HG02973 (cell line): ENCODE data around the gene ZNF783.
"Not testable (repeated sequence)": the region's sequence is repeated elsewhere in the genome, so short reads cannot be mapped to it uniquely, and the experiment has no call there.

Source experiments
- ATAC-seq: cut with Tn5 transposase; IDR thresholded peaks from one replicate; pipeline ENCODE4 v1.9.1; 2021; ENCODE audit warnings: moderate library complexity; ENCODE audit not compliant: unreplicated experiment

Gene ZNF783

DNA sequence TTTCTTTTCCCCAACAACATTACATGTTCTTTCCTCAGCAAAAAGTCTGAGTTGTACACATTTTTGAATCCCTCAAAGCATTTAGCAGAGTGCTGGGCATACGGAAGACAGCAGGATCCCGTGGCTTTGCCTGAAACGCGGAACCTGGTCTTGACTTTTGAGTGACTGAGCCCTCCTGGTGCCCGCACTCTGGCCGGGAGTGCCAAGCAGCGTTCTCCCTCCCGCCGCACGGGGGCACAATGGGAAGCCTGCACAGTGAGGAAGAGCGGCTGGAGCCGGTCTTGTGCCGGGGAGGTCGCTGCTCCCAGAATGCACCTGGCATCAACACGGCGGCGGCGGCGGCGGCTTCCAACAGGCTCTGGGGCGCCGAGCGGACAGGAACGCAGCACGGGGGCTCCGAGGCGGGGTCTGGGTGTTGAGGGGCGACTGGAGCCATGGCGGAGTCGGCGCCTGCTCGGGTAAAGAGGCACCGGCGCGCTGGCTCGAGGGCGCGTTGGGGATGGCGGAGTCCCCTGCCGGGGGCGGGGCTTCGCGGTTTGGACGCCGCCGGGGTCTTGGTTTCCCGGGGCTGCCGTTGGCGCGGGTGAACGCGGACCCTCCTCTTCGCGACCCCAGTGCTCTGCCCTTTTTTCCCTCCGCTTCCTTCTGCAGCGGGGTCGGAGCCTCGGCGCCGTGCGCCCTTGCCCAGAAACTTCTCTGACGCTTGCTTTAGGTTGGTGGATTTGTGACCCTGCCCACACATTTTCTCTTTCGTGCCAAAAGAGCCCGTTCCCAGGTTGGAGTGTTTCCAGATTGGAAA, 22.5 kb upstream of the ZNF783 start, which contains the start of gene ZNF212:
Gene ZNF212 (plus strand): TSS at position 307 of the 799 bp plus-strand sequence. CDS start 128 bp downstream, at position 435.
- ATAC-seq = peak; percentile 98

DNA sequence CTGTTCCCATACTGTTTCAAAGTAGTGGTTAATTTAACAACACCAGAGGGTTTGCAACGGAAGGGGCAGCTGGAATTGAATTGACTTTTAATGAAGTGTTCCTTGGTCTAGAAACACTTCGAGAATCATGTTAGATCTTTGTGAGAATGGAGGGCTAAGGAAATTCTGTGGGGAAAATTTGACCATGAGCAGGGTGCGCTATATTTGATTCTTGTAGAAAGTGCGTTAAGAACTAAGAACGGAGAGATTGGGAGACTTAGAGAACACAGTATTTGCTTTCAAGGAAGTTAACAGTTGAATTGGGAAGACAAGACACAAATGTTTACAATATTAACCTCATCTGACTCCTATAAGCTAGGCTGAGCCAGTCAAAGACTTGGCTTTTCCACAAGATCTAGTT, 21.4 kb upstream of the ZNF783 start:
- ATAC-seq = no peak

DNA sequence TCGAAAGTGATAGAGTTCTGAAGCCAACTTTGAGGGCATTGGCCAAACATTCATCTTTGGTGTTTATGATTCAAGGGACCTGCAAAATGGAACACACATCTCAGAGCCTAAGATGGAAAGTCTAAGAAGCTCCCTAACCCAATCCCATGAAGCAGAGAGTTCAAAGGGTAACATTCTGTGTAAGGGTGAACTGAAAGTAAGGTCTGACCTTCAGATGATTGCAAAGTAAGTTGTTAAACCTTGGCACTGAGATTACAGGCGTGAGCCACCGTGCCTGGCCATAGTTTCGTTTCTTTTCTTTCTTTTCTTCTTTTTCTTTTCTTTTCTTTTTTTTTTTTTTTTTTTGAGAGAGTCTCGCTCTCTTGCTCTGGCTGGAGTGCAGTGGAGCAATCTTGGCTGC, 20.3 kb upstream of the ZNF783 start:
- no peak for ATAC-seq

DNA sequence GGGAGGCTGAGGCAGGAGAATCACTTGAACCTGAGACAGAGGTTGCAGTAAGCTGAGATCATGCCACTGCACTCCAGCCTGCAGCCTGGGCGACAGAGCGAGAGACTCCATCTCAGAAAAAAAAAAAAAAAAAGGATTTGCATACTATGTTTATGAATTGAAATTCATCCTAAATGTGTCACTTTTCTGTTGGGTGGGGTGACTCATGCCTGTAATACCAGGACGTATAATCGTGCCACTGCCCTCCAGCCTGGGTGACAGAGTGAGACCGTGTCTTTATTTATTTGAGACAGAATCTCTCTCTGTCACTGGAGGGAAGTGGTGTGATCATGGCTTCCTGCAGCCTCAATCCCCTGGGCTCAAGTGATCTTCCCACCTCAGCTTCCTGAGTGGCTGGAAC, 16.8 kb upstream of the ZNF783 start:
- ATAC-seq = no peak

DNA sequence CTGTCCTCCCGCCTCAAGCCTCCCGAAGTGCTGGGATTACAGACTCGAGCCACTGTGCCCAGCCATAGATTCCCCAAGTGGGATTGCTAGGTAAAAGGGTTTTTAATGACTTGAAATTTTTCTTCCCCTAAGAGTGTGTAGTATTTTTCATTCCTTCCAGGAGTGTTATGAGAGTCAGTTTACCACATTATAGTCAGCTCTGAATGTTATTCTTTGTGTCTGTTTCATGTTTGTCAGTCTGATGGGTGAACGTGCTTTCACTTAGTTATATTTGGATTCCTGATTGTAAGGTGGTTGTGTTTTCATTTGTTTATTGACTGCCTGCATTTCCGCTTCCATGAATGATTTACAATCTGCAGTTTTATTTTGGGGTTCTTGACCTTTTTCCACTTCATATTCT, 16.3 kb upstream of the ZNF783 start:
- no peak for ATAC-seq

DNA sequence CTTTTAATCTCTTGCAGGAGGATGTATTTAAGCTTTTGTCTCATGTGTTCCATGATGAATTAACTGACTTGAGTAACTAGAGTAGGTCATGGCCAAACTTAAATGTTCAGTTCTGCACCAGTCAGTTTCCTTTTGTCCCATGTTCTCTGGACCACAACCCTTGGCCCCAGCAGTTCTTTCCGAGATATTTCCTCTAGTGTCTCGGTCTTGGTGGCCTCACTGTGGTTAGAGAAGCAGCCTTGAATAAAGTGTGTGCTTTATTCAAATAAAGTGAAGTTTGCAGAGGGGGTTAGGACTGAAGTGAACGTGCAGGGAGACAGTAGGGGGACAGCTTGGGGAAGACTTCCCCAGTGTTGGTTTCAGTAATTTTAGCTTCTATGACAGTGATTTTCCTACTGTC, 13.2 kb upstream of the ZNF783 start:
- no peak for ATAC-seq

DNA sequence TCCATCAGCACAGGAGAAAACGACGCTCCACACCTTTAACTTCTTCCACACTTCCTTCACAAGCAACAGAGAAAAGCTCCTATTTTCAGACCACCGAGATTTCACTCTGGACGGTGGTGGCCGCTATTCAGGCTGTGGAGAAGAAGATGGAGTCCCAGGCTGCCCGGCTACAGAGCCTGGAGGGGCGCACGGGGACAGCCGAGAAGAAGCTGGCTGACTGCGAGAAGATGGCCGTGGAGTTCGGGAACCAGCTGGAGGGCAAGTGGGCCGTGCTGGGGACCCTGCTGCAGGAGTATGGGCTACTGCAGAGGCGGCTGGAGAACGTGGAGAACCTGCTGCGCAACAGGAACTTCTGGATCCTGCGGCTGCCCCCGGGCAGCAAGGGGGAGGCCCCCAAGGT, 11.8 kb upstream of the ZNF783 start:
- not testable (repeated sequence) for ATAC-seq

DNA sequence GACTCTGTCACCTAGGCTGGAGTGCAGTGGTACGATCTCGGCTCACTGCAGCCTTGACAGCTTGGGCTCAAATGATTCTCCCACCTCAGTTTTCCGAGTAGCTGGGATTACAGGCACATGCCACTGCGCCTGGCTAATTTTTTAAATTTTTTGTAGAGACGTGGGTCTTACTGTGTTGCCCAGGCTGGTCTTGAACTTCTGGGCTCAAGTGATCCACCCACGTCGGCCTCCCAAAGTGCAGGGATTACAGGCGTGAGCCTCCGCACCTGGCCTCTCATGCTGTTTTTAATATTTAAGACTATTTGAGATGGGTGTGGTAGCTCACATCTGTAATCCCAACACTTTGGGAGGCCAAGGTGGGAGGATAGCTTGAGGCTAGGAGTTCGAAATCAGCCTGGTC, 10.5 kb upstream of the ZNF783 start:
- ATAC-seq = not testable (repeated sequence)

DNA sequence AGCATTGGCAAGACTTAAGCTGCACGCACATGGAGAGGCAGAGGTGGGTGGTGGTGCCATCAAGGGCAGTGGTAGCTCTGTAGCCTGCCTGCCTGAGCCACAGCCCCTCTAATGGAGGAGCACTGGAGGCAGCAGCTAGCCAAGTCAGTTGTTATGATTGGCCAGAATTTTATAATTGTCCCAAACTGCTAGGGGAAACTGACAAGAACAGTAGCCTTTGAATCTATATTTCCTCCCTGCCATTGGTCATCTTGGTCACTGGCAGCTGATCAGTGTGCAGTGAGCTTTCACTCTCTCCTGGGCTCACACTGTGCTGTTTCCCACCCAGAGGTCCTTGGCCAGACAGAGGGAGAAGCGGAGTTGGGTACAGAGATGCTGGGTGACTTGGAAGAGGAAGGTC, 9.6 kb upstream of the ZNF783 start:
- no peak for ATAC-seq

DNA sequence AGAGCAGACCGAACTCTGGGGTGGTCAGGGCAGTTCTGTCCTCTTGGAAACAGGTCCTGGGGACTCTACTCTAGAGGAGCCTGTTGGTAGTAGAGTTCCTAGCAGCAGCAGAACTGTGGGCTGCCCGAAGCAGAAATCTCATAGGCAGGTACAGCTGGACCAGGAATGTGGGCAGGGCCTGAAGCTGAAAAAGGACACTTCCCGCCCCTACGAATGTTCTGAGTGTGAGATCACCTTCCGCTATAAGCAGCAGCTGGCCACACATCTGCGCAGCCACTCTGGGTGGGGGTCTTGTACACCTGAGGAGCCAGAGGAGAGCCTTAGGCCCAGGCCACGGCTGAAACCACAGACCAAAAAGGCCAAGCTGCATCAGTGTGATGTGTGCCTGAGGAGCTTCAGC, 8.3 kb upstream of the ZNF783 start:
- no peak for ATAC-seq

DNA sequence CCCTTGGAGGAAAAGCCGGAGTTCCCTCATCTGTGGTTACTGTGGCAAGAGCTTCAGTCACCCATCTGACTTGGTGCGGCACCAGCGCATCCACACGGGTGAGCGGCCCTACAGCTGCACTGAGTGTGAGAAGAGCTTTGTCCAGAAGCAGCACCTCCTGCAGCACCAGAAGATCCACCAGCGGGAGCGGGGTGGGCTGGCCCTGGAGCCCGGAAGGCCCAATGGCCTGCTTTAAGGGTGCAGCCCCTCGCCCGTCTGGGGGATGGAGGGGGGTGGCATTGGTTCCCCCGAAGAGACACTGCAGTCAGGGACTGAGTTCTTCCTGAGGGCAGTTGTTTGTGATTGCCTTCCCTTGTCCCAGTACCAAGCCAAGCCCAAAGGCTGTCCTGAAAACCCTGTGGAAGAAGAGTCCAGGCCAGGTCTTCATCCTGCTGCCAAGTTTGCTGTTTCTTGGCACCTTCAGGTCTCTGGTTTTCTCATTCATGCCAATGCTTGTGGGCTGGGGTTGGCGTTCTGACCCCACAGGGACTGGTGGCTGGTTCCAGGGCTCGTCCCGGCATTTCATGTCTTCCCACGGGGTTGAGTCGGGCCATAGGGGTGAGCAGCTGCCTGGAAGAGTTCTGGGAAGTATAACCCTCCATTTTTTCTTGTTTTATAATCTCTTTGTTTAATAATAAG, 7.7 kb upstream of the ZNF783 start:
- ATAC-seq = no peak

DNA sequence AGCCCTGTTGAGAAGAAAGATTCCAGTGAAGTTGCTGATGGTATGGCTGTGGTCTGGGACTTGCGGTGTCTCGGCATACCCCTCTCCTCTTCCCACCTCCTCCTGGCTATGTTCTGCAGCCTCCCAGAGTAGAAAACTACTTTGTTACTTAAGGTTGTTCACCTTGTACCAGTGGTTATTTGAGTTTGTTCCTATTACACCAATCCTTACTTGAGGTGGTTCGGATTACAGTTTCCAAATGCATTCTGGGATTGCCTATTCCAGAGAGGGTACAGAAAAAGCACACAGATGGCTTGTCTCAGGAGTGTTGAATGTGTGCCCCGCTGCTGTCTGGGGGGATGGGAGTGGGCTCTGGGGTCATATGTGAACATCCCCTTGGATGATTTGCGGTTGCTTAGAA, 6.8 kb upstream of the ZNF783 start:
- no peak for ATAC-seq

DNA sequence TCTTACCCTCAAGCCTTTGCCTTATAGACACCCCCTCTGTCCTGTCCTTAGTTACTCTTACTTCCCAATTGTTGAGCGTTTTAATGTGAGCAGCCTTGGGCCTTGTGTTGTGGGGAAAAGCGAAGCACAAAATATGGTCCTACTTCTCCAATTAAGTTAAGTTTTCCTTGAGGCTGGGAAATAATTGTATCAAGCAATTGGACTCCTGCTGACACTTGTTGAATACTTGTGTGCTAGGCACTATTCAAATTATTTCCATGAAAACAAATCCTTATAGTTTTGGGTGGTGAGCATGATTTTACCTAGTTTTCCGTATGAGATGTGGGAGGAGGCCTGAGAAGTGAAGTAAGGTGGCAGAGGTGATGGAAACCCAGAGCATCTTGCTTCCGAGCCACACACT, 5.4 kb upstream of the ZNF783 start:
- ATAC-seq = no peak

DNA sequence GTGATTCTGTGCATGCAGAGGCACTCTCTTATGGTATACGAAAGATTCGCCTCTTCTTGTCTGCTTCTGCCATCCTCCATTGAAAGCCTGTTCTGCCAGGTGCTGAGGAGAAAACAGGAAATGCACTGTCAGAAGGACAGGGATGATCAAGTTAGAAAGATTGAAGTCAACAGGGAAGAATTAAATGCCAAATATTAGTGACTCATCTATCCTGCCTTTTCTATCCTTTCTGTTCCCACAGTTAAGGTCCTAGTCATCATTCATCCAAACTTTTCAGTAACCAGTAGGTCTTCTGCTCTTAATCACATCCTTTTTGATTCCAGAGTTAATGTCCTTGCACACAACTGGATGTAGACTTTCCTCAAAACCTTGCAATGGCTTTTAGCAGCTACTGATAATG, 4.8 kb upstream of the ZNF783 start:
- ATAC-seq = no peak

DNA sequence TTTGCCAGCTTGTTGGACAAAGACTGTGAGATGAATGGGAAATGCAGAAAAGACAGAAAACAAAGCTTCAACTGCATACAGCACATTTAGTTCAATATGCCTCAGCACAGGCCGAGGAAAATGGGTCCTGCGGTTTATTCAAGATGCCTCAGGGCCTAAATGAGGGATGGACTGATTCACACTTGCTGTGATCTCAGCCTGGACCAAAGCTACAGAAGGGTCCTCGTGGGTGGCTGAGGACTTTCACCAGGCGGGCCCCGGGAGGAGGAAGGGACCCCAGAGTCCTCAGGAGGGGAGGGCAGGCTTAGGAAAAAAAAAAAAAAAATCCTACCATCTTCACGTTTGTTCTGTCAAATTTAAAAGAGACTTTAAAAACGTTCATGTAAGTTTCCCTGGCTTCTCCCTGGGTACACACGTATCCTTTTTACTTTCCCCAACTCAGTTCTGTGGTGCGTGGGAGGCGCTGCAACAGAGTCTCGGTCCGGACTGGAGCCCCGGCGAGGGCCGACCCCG, 624 bp upstream of the ZNF783 start:
- no peak for ATAC-seq

DNA sequence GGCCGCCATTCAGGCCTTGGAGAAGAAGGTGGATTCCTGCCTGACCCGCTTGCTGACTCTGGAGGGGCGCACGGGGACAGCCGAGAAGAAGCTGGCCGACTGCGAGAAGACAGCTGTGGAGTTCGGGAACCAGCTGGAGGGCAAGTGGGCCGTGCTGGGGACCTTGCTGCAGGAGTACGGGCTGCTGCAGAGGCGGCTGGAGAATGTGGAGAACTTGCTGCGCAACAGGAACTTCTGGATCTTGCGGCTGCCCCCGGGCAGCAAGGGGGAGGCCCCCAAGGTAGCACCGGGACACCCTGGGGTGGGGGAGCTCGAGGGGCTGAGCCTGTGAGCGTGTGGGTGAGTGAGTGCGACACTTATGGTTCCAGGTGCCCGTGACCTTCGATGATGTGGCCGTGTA, 4.5 kb downstream of the ZNF783 start:
- no peak for ATAC-seq

DNA sequence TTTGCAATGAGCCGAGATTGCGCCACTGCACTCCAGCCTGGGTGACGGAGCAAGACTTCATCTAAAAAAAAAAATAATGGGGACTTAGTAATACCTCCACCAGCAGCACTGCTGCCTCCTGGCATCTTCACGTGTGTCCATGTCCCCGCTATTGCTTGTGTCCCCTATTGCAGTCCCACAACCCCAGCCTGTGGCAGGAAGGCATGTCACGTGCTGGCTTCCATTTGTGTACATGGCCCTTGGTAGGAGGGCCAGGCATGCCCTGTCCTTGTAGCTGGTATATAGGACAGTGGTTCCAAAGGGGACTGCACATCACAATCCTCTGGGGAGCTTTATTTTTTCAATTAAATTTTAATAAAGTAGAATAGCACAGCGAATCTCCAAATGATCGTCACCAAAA, 5.7 kb downstream of the ZNF783 start:
- no peak for ATAC-seq

DNA sequence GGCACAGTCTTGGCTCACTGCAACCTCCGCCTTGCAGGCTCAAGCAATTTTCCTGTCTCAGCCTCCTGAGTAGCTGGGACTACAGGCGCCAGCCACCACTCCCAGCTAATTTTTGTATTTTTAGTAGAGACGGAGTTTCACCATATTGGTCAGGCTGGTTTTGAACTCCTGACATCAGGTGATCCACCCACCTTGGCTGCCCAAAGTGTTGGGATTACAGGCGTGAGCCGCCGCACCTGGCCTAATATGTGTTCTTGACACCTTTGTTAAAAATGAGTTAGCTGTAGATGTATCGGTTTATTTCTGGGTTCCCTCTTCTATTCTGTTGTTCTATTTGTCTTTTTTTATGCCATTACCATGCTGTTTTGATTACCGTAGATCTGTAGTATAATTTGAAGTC, 12.4 kb downstream of the ZNF783 start:
- ATAC-seq = not testable (repeated sequence)

DNA sequence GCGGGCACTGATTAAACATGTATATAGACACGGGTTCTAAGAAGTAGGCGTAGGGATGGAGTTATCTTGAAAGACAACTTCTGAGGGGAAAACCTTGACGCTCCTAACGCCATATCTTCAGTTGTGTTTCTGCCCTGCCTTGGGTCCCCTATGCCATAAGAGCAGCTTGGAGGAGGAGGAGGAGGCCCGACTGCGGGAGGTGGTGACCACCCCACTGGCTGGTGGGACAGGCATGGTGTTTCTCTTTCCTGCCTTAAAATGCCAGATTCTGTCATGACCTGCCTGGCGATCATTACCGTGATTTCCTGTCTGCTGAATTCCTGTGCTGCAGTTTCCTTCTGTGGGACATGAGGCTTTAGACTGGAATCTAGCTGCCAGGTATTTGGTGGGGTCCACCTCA, 15.9 kb downstream of the ZNF783 start:
- ATAC-seq = no peak

DNA sequence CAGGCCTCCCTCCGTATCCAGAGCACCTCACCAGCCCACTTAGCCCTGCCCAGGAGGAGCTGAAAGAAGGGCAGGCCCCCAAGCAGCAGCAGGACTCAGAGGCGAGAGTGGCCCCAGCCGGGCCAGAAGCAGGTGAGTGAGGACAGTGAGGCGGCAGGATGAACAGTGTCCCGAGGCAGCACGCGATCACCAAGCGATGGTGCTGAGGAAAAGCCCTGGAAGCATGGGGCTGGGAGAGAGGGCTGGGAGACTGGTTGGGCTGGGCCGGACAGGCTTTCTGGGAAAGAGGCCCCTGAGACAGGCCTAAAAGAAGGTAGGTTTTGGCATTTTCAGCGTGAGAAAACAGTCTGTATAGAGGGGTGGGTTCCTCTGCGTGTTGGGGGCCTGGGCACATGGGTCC, 16.4 kb downstream of the ZNF783 start:
- ATAC-seq = no peak

DNA sequence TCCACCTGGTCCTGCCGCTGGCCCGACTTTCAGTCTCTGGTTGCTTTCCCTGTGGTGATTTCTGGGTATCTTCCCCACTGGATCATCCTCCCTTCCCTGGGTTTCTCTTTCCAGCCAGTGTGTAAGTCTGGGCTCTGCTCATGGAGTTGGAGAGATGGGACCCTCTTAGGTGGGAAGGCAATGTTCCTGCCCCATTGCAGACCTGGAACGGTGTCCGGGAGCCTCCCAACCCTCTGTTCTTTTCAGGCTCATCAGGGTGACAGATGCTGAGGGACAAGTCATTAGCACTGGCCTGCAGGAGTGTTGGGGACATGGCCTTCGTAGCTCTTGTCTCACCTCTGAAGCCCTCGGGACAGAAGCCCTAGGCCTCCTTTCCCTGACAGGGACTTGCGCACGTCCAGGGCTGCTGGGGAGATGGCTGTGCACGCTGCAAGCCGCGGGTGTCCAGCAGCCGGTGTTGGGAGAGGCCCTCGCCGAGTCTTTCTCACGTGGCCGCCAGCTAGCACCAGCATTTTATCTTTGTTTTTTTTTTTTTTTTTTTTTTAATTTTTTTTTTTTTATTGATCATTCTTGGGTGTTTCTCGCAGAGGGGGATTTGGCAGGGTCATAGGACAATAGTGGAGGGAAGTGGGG, 17.2 kb downstream of the ZNF783 start:
- no peak for ATAC-seq

DNA sequence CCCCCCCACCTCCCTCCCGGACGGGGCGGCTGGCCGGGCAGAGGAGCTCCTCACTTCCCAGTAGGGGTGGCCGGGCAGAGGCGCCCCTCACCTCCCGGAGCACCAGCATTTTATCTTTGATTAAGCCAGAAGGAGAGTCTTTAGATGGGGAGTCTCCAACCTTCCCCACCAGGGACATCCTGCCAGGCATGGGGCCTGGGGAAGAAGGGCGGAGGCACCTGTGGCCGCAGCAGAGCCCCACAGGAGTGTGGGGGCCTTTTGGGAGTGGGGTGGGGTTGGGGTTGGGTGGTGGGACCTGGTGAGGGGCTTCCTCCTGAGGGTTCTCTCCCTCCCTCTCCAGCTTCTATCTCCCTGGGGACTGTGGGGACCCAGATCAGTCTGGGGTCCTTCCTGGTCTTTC, 18.2 kb downstream of the ZNF783 start:
- ATAC-seq = no peak
